ENCODE measurements around the gene VAV2. TPM values are rescaled to one million over a fixed set of nuclear protein-coding genes. Genes with fewer than 3 reads are reported as not detected.

VAV2 gene
- total RNA-seq, 1 experiment from 2014 or later: 3.5 TPM

DNA sequence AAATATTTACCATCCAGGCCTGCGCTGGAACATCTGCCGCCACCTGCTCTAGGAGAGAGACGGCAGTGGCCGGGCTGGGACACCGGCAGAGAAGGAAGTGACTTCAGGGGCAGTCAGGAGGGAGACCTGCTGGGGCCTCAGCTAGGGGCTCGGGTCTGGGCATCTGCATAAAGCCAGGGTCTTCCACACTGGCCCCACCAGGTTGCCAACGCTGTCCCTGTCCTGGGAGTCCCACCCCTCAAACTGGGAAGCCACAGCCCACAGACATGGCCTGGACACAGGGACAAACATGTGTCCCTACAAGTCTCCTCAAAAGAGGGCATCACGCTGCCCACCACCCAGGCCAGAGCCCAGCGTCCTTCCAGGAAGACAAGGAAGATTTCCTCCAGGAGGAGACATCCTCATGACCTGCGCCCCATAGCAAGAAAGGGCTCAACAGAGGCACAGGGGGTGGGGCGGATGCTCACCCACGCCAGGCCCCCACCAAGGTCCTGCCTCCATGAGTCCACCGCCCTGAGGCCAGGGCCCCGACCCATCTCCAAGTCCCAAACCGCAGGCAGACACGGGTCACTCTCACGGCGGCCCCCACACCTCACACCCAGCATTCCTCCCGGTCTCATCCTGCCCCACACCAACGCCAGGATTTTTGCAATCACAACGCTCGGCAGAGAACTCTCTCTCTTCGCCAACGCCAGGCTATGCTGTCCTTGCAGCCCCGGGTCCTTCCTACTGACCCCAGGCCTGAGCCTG, 9.0 kb downstream of the VAV2 start:
- Histone ChIP-seq H3K36me3 (ENCODE audit: insufficient read depth, low read length) (no peaks in the 10 kb centered on the region), H3K9ac (ENCODE audit: low read length) (no peak overlapping the region), H3K79me2 (ENCODE audit: low read length) (no peaks in the 10 kb centered on the region), H2AFZ (ENCODE audit: low read length) (no peak overlapping the region), H3K4me1 (ENCODE audit: low read length) (peaks cover 25% of the 10 kb centered on the region), H3K27ac (ENCODE audit: low read length) (no peak overlapping the region), H3K4me3 (ENCODE audit: low read length) (no peak overlapping the region), H3K9me2 (replicated peaks; ENCODE audit: insufficient read depth, low read length) (no peaks in the 10 kb centered on the region), H3K9me3 (ENCODE audit: low read length) (no peaks in the 10 kb centered on the region), H3K27me3 (ENCODE audit: low read length) (no peaks in the 10 kb centered on the region), H3K4me2 (ENCODE audit: low read depth, low read length, poor library complexity, severe bottlenecking) (no peak overlapping the region), H4K20me1 (ENCODE audit: insufficient read depth, low read depth, low read length) (peaks cover 61% of the 10 kb centered on the region)
- DNase-seq: no peak

DNA sequence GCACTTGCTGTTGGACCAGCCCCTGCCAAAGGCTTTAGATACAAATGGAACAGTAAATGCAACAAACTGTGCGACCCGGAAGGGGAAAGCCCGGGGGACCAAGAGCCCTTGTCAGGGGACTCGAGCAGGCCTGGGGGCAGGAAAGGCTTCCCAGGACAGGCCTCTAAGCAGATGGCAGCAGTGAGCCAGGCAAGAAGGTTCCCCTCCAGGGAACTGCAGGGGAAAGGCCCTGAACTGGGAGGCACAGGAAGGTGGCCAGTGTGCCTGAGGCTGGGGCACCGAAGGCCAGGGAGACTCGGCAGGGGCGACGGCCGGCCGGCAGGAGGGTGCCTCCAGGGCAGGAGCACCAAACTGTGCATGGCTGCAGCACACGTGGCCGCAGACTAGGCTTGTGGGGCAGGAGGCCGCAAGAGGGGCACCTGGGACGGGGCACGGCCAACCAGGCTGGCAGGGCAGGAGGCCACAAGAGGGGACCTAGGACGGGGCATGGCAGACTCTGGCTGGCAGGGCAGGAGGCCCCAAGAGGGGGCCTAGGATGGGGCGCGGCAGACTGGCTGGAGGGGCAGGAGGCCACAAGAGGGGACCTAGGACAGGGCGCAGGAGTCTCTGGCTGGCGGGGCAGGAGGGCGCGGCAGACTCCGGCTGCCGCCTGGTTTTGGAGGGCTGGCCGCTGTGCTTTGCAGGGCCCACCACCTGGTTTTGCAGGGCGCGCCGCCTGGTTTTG, 10.0 kb downstream of the VAV2 start:
- H2AFZ ChIP-seq (ENCODE audit: low read length): no peak overlapping the region
- H4K20me1 ChIP-seq (ENCODE audit: insufficient read depth, low read depth, low read length): peaks cover 61% of the 10 kb centered on the region
- DNase-seq: no peak
- H3K9ac ChIP-seq (ENCODE audit: low read length): no peak overlapping the region
- H3K27ac ChIP-seq (ENCODE audit: low read length): no peak overlapping the region
- no peak overlapping the region for H3K4me3 ChIP-seq (ENCODE audit: low read length)
- H3K36me3 ChIP-seq (ENCODE audit: insufficient read depth, low read length): no peaks in the 10 kb centered on the region
- no peaks in the 10 kb centered on the region for H3K79me2 ChIP-seq (ENCODE audit: low read length)
- no peaks in the 10 kb centered on the region for H3K27me3 ChIP-seq (ENCODE audit: low read length)
- H3K4me2 ChIP-seq (ENCODE audit: low read depth, low read length, poor library complexity, severe bottlenecking): no peak overlapping the region
- no peaks in the 10 kb centered on the region for H3K9me2 ChIP-seq (replicated peaks; ENCODE audit: insufficient read depth, low read length)
- H3K9me3 ChIP-seq (ENCODE audit: low read length): no peaks in the 10 kb centered on the region
- H3K4me1 ChIP-seq (ENCODE audit: low read length): peaks cover 25% of the 10 kb centered on the region

DNA sequence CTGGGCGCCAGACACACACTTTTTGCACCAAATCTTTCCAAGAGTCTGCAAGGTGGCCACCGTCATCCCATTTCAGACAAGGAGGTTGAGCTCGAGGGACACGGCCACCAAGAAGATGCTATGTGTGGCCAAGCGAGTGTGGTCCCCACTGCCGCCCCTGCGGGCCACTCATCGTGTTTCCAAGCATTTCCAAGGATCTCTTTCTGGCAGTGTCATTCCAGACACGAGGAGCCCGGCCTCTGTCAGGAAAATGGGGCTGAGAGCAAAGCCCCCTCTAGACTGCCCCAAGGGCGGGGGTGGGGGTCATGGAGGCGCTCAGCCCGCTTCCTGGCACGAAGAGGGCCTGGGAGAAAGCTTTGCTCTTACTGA, 10.6 kb downstream of the VAV2 start:
- Histone ChIP-seq H3K36me3 (ENCODE audit: insufficient read depth, low read length) (no peaks in the 10 kb centered on the region), H3K9ac (ENCODE audit: low read length) (no peak overlapping the region), H4K20me1 (ENCODE audit: insufficient read depth, low read depth, low read length) (peaks cover 64% of the 10 kb centered on the region), H3K4me3 (ENCODE audit: low read length) (no peak overlapping the region), H3K4me1 (ENCODE audit: low read length) (peaks cover 25% of the 10 kb centered on the region), H2AFZ (ENCODE audit: low read length) (no peak overlapping the region), H3K27ac (ENCODE audit: low read length) (no peak overlapping the region), H3K4me2 (ENCODE audit: low read depth, low read length, poor library complexity, severe bottlenecking) (no peak overlapping the region), H3K9me3 (ENCODE audit: low read length) (no peaks in the 10 kb centered on the region), H3K79me2 (ENCODE audit: low read length) (no peaks in the 10 kb centered on the region), H3K9me2 (replicated peaks; ENCODE audit: insufficient read depth, low read length) (no peaks in the 10 kb centered on the region), H3K27me3 (ENCODE audit: low read length) (no peaks in the 10 kb centered on the region)
- DNase-seq: no peak

DNA sequence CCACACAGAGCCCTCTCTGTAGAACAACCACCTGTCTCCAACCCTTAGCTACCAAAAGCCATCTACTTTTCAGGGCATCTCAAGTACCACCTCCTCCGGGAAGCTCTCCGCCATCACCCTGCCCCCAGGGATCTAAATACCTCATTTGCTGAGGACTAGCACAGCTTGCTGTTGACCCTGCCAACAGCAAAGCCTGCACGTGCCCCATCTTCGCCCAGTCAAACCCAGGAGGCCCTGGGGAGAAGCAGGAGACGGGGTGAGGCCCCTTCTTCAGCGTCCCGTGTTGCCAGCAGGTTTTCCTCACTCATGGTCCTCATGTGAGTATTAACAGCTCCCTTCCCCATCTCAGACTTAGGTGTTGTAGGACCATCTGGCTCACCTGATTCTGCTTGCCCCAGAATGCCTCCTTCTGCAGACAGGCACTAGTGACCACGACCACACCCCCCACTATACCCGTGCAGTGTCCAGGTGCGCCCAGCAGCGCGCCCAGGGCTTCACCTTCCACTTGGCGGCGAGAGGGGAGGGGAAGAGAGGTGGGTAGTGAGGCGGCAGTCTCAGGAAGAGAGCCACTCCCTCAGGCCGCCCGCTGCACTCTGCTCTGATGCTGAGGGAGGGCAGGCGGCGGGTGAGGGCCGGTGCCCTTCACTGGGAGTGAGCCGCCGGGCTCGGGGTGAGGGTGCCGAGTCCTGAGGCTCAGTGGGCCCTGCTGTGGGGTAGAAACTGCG, 11.1 kb downstream of the VAV2 start:
- Histone ChIP-seq H3K9ac (ENCODE audit: low read length) (no peak overlapping the region), H3K27ac (ENCODE audit: low read length) (no peak overlapping the region), H3K9me2 (replicated peaks; ENCODE audit: insufficient read depth, low read length) (no peaks in the 10 kb centered on the region), H4K20me1 (ENCODE audit: insufficient read depth, low read depth, low read length) (peaks cover 69% of the 10 kb centered on the region), H3K36me3 (ENCODE audit: insufficient read depth, low read length) (no peaks in the 10 kb centered on the region), H3K9me3 (ENCODE audit: low read length) (no peaks in the 10 kb centered on the region), H3K4me2 (ENCODE audit: low read depth, low read length, poor library complexity, severe bottlenecking) (no peak overlapping the region), H3K27me3 (ENCODE audit: low read length) (no peaks in the 10 kb centered on the region), H3K79me2 (ENCODE audit: low read length) (no peaks in the 10 kb centered on the region), H2AFZ (ENCODE audit: low read length) (no peak overlapping the region), H3K4me3 (ENCODE audit: low read length) (no peak overlapping the region), H3K4me1 (ENCODE audit: low read length) (peaks cover 25% of the 10 kb centered on the region)
- no peak for DNase-seq

DNA sequence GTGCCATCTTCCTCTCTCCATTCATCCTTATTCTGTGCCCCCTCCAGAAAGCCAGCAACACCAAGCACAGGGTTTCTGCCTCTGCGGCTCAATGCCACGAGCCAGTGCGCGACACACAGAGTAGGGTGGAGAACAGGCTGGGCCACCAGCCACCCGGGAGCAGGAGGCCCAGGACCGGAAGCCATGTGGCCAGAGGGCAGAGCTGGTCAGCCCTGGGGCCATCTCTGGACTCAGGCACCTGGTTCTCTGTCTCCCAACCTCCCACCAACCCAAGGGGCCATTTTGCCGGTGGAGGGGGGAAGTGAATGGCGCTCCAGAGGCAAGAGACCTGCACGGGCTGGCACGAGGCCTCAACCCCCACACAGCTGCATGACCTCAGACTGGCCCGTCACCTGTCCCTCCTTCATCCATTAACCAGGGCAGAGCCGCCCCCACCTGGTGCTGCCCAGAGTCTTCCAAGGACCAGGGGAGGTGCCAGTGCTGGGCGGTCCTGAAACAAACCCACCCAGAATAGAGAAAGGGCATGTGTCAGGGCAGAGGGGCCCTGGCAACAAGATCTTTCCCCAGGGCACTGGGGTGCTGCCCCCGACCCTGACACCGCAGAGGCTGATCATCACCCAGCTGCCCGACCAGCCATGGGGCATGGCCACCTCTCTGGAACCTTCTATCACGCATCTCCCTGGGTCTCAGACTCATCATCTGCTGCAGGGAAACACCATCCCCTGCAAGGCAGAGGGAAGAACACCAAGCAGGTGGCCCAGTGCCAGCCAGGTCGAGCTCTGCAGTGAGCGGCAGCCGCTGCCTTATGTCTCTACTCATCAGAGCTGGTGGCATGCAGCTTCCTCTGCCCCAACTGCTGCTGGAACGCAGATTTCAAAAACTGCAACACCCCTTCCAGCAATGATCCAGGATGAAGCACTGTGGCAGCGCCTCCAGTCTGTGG, 11.9 kb downstream of the VAV2 start:
- Histone ChIP-seq H3K79me2 (ENCODE audit: low read length) (no peaks in the 10 kb centered on the region), H2AFZ (ENCODE audit: low read length) (no peak overlapping the region), H3K9ac (ENCODE audit: low read length) (no peak overlapping the region), H3K27me3 (ENCODE audit: low read length) (no peaks in the 10 kb centered on the region), H3K4me1 (ENCODE audit: low read length) (peaks cover 25% of the 10 kb centered on the region), H3K36me3 (ENCODE audit: insufficient read depth, low read length) (no peaks in the 10 kb centered on the region), H3K9me3 (ENCODE audit: low read length) (no peaks in the 10 kb centered on the region), H3K4me3 (ENCODE audit: low read length) (no peak overlapping the region), H3K4me2 (ENCODE audit: low read depth, low read length, poor library complexity, severe bottlenecking) (peak overlapping the region; percentile 48), H3K27ac (ENCODE audit: low read length) (no peak overlapping the region), H3K9me2 (replicated peaks; ENCODE audit: insufficient read depth, low read length) (no peaks in the 10 kb centered on the region), H4K20me1 (ENCODE audit: insufficient read depth, low read depth, low read length) (peaks cover 67% of the 10 kb centered on the region)
- no peak for DNase-seq

DNA sequence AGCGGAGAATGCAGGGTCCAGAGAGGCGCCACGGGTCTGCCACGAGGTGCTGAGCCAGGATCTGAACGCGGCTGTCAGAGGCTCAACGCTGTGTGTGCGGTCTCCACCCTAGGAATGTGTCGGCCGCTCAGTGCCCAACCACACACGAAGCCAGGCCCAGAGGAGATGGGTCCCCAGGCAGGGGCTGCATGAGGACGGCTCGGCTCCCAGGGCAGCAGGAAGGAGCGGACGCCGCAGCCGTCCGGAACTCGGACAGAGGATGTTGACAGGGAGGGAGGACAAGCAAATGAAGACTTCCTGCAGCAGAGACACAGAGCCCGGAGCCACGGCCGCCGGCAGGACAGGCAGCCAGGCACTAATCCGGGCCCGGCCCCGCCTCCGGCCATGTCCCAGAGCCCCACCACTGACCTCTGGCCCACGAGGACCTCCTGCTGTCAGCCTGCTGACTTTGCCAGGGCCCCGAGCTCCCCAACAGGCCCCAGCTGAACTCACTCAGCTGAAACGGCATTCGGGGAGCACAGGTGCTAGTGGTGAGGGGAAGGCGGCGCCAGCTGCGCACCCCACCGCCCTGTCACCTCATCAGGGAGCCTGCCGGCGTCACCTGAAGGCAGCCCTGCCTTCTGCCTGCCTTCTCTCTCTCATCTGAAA, 12.7 kb downstream of the VAV2 start:
- peaks cover 25% of the 10 kb centered on the region for H3K4me1 ChIP-seq (ENCODE audit: low read length)
- no peak overlapping the region for H3K4me3 ChIP-seq (ENCODE audit: low read length)
- H3K79me2 ChIP-seq (ENCODE audit: low read length): no peaks in the 10 kb centered on the region

DNA sequence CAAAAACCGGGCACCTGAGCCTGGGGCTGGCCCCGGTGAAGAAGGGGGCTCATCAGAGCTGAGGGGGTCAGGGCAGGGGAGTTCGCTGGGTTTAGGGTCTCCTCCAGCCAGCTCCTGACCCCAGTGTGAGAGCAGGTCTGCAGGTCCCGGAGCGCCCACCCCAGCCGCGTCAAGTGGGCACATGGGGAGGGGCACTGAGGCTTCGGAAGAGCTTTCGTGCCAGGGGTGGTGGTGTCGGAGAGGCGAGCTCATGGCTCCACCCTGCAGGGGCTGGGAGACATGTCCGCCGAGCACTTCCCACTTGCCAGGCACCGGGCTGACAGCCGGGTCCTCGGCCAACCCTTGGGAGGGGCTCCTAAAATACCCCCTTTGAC, 13.2 kb downstream of the VAV2 start:
- Histone ChIP-seq H3K27me3 (ENCODE audit: low read length) (no peaks in the 10 kb centered on the region), H3K27ac (ENCODE audit: low read length) (no peak overlapping the region), H3K4me1 (ENCODE audit: low read length) (peaks cover 25% of the 10 kb centered on the region), H3K4me2 (ENCODE audit: low read depth, low read length, poor library complexity, severe bottlenecking) (no peak overlapping the region), H3K9ac (ENCODE audit: low read length) (no peak overlapping the region), H3K9me3 (ENCODE audit: low read length) (no peaks in the 10 kb centered on the region), H4K20me1 (ENCODE audit: insufficient read depth, low read depth, low read length) (peaks cover 79% of the 10 kb centered on the region), H3K36me3 (ENCODE audit: insufficient read depth, low read length) (no peaks in the 10 kb centered on the region), H3K4me3 (ENCODE audit: low read length) (no peak overlapping the region), H3K9me2 (replicated peaks; ENCODE audit: insufficient read depth, low read length) (no peaks in the 10 kb centered on the region), H3K79me2 (ENCODE audit: low read length) (no peaks in the 10 kb centered on the region), H2AFZ (ENCODE audit: low read length) (no peak overlapping the region)
- DNase-seq: no peak

More for the DNA sequence above, 12.7 kb downstream of the VAV2 start:
- Histone ChIP-seq H3K4me2 (ENCODE audit: low read depth, low read length, poor library complexity, severe bottlenecking) (peak overlapping the region; percentile 48), H3K27ac (ENCODE audit: low read length) (no peak overlapping the region), H3K9ac (ENCODE audit: low read length) (no peak overlapping the region), H3K36me3 (ENCODE audit: insufficient read depth, low read length) (no peaks in the 10 kb centered on the region), H3K9me3 (ENCODE audit: low read length) (no peaks in the 10 kb centered on the region), H3K9me2 (replicated peaks; ENCODE audit: insufficient read depth, low read length) (no peaks in the 10 kb centered on the region), H3K27me3 (ENCODE audit: low read length) (no peaks in the 10 kb centered on the region), H2AFZ (ENCODE audit: low read length) (no peak overlapping the region), H4K20me1 (ENCODE audit: insufficient read depth, low read depth, low read length) (peaks cover 75% of the 10 kb centered on the region)
- peak; percentile 74 for DNase-seq

Measured in Karpas-422 (cell line).